Ammon's horn (tissue), 1 donor: ENCODE results near the gene DIP2C.
A peak's percentile ranks its signal among the peaks of the same experiment; 100 is the strongest.
"Not testable (repeated sequence)": the region's sequence is repeated elsewhere in the genome, so short reads cannot be mapped to it uniquely, and the experiment has no call there.

ENCODE experiments used
- DNase-seq: peaks from one replicate; pipeline ENCODE4 v3.0.0-alpha.2; 2016; ENCODE audit warnings: low spot score

Gene DIP2C

DNA sequence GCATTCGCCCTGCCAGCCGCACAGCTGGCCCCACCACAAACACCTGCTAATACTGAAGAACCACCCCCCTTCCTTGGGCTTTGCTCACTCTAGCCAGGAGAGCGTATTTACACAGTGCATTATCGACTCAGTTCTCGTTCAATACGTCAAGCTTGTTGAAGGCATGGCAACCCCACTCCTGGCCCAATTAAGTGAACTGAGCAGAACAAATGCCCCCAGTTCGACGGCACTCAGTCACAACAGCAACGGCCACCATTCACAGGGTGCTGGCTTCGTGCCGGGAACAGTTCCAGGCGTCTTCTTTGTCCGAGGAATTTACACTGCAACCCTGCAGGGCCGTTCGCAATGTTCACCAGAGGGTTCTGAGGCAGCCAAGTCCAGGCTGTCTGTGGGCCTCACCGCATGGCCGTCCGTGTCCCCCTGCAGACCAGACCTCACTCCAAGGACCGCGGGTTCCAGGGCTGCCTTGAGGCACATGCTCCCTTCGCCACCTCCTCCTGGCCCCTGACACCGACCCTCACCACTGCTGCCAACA lies 175.3 kb downstream of the DIP2C start:
- DNase-seq, result peak; percentile 92

DNA sequence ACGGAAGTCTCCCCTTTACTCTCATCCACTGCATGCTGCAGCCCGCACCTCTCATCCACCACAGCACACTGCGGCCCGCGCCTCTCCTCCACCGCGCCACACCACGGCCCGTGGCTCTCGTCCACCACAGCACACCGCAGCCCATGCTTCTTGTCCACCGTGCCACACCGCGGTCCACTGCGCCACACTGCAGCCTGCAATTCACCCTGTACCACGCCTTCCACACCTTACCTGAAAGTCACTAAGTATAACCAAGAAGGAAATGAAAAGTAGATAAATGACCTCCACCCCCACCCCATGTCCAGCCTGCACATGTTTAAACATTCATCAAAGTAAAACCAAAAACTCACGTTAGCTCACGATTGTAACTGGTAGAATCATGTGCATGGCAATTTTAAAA lies 176.1 kb downstream of the DIP2C start:
- no peak for DNase-seq

DNA sequence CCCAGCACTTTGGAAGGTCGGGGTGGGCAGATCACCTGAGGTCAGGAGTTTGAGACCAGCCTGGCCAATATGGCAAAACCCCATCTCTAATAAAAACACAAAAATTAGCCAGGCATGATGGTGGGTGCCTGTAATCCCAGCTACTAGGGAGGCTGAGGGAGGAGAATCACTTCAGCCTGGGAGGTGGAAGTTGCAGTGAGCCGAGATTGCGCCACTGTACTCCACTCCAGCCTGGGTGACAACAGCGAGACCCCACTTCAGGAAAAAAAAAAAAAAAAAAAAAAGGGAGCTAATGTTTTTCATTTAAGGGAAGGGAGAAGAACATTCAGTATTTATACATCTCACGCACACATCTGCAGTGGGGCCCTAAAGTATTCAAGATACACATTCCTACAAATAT lies 176.8 kb downstream of the DIP2C start:
- not testable (repeated sequence) for DNase-seq

DNA sequence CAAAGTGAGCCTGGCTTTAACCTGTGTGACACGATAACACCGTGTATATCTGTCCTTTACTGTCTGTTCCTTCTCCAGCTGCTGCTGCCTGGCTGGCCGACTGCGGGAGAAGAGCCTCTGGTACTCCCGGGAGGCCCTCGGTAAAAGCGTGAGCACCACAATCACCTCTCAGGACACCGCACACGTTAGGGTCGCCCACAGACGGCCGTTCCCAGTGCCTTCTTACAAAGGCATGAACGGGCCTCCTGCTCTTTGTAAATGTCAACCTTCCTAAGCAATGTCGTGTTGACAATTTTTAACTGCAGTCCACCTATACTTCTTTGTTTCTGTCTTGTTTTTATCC lies 177.6 kb downstream of the DIP2C start:
- no peak for DNase-seq

DNA sequence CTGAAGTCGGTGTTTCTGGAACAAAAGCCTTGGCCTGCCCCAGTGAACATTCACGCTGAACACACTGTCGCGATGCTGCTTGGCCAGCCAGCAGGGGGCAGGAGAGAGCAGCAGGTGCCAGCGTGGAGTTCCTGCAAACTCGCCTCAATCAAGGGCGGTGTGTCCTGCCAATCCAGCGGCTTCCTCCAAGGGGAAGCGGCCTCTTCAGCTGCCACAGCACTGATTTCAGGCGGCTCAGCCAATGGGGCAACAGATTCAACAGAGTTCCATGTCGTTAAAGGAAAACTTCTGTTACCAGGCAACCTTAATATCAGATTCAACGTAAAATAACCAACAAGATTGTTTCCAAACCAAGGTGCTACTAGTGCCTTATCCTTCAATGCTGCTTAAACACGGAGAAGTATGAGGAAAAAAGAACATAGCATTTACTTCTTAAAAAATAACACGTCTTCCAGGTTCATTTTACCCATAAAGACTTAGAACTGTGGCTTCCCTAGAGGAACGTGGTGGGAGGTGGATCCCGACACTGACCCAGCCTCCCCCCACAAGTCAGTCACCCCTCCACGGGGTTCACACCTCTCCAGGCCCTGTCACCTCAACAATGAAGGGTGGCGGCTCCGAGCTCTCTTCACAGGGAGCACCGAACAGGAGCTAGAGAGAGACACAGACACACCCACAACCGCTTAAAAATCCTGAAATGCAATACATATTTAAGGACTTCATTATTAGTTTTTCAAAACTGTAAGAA lies 178.2 kb downstream of the DIP2C start:
- peak; percentile 97 for DNase-seq

DNA sequence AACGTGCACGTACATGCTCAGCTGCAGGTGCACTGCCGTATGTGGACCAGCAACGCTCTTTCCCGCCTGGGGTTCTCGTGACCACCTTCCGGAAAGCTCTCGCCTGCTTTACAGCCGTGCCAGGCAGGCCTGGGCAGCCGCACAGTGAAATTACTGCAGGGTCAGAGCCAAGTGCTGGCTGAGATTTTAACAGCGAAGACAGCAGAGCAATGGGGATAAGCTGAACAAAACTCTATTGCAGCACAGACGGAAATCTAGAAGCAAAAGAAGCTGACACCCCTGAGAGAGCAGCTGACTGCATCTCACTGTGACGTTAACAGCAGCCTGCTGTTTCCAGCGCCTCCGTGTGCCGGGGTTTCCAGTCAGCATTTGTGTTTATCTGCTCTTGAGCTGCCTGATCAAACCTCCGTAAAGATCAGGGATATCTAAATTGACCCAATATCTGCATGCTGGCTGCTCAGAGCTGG lies 179.0 kb downstream of the DIP2C start:
- DNase-seq, result peak; percentile 72

DNA sequence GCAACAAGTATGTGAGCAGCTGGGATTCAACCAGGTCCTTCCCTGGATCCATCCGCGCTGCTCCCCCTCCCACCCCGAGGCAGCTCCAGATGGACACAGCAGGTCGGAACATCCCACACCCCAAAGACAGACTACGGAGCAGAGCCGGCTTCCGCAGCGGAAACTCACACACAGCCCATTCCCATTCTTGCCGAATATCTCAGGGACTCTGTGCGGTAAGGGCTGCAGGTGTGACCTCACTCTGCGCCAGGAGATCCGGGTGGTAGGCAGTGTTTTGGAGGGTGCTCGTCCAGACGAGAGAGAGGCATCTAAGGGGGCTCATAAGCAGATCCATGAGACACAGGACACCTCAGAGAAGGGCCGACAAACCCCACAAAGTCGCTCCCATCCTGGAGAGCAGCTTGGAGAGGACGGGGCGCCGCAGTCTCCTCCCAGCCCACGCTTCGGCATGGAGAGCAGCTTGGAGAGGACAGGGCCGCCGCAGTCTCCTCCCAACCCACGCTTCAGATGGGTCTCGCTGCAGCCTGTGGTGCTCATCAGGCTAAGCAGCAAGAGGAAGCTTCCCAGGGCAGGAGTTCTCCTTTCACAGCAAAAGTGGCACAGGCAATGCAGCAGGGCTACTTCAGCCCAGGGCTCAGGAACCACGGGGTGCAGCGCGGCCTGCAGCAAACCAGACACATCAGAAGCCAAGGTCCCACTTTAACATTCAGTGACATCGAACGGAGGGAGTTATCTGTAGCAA lies 179.9 kb downstream of the DIP2C start:
- DNase-seq, result no peak

DNA sequence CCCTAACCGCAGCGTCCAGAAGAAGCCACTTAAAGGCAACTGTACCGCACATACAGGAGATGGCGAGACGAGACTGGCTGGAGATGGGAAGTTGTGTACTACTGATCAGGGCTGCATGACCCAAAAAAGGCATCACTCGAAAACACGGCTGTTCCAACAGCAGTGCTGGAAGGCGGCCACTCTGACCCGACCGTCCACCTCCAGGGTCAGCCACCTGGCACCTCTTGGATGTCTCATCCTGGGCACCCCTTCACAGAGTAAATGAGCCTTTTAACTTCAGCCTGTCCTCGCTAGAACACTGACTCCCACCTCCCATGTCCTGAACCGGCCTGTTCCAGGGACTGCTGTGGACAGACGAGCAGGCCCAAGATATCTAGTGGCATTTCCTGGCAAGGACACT lies 180.7 kb downstream of the DIP2C start:
- no peak for DNase-seq

DNA sequence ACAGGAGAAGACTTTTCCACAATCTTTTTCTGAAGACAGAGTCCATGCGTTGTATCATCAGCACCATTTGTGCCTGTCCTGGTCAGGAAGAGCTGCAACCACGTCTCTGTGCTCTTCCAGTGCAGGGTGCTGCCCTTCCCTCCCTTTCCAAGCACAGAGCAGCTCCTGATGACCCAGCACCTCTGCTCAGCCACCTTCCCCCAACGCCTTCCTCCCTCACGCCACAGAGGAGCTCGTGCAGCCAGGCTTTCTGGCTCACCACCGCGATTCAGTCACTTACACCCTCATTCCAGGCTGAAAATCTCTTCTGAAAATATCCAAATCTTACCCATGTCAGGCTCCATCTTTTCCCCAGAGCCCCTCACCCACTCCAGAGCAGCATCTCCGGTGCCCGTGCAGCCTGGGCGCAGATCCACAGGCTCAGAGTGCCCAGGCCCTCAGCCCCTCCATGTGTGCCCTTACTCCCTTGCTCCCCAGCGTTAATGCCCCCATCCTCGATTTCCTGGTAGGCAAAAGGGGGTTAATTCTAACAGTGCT lies 181.5 kb downstream of the DIP2C start:
- no peak for DNase-seq

DNA sequence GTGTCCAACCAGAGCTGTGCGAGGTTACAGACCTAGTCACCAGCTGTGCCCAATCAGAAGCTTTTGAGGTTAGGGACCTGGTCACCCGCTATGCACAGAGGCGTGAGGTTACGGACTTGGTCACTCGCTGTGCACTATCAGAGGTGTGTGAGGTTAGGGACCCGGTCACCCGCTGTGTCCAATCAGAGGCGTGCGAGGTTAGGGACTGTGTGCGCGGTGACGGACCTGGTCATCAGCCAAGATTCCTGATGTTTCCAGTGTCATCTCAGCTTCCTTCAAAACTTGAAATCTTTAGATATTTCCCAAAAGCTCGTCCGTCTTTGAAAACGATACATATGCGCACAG lies 182.1 kb downstream of the DIP2C start:
- no peak for DNase-seq

DNA sequence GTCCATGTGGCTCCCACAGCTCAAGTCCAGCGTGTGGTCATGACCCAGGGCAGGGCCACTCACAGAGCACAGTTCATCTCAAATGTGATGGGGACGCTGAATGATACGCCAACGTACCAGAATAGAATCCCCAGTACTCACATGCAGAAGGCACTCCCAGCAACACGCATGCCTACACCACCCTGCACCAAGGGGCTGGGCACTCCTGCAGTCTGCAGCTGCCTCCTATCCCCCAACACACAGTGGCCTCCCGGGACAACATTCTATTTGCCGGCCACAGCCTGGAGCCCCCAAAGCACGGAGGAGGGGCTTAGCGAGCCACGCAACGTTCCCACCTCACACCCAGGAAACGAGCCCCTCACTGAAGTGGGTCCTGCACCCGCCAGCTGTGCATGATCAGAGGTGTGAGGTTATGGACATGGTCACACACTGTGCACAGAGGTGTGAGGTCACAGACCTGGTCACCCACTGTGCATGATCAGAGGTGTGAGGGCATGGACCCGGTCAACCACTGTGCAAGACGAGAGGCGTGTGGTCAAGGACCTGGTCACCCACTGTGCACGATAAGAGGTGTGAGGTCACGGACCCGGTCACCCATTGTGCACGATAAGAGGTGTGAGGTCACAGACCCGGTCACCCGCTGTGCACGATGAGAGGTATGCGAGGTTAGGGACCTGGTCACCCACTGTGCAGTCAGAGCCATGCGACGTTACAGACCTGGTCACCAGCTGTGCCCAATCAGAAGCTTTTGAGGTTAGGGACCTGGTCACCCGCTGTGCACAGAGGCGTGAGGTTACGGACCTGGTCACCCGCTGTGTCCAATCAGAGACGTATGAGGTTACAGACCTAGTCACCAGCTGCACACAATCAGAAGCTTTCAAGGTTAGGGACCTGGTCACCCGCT lies 182.8 kb downstream of the DIP2C start:
- DNase-seq, result no peak

DNA sequence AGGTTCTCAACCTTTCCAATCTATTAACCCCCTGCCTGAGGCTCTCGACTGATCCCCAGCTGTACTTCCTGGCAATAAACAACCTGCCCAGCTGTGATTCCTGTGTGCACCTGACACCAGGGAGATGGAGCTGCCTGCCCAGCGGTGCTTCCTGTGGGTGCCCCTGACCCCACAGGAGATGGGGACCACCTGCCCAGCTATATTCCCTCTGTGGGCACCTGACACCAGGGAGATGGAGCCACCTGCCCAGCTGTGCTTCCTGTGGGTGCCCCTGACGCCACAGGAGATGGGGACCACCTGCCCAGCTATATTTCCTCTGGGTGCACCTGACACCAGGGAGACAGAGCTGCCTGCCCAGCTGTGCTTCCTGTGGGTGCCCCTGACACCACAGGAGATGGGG lies 184.0 kb downstream of the DIP2C start:
- no peak for DNase-seq

DNA sequence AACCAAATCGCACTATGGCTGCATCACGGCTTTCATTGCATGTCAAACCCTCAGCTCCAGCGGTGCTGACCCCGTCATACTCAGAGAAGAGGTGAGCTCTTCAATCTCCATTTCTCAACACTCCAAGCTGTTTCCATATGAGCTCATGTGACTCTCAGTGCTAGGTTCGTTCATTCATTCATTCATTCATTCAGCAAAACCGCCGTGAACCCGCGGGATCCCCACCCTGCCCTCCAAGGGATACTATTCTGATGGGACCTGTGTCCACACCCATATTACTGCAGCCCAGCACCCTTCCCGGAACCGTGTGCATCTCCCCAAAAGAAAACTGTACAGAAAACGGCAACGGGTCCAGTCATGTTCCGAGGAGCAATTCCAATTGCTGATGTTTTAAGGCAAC lies 184.7 kb downstream of the DIP2C start:
- DNase-seq, result no peak

DNA sequence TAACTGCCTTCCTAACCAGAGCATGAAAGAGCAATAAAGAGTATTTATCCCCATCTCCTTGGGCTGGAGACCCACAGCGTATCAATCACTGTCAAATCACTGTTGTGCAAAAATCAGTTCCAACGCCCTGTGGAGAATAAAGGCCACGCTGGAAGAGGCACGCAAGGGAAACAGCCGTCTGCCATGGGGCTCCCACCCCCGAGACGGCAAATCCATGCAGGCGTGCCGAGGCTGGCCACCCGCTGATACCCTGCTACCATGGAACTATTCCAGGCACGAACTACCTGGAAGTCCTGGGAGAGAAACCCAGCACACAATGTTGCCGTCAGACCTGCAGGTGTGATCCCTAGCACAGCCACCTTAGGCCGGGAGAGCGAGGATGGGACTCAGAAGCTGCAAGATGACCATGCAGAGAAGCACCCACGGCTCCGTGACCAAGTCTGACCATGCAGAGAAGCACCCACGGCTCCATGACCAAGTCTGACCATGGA lies 185.3 kb downstream of the DIP2C start:
- no peak for DNase-seq

DNA sequence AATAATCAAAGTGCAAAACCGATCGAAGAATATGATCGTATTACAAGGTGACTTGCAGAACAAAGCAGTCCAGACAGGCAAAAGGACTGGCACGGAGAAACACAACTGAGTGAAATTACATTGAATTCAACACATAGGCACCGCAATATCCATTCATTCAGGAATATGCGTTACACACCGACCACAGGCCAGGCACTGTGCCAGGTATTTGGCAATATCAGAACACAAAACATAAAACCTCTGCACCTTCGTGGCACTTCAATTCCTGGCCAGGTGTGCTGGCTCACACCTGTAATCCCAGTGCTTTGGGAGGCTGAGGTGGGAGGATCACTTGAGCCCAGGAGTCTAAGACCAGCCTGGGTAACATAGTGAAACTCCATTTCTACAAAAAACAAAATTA lies 187.9 kb downstream of the DIP2C start:
- DNase-seq, result no peak

DNA sequence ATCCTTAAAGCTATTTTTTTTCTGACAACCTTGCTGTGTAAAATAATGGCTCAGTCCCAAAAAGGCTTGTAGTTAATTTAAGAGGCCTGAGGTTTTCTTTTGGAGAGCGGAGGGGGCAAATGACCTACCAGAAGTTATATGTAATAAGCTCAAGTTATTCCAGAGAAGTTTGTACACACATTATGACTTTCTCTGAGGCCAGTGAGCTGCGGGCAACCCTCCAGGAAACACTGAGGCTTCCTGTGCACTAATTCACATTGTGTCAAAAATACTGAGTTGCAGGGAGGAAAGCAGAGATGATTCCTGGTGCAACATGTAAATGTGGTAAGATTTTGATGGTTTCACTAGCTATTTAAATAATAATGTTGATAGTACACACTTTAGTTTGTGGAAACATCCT lies 188.6 kb downstream of the DIP2C start:
- no peak for DNase-seq

DNA sequence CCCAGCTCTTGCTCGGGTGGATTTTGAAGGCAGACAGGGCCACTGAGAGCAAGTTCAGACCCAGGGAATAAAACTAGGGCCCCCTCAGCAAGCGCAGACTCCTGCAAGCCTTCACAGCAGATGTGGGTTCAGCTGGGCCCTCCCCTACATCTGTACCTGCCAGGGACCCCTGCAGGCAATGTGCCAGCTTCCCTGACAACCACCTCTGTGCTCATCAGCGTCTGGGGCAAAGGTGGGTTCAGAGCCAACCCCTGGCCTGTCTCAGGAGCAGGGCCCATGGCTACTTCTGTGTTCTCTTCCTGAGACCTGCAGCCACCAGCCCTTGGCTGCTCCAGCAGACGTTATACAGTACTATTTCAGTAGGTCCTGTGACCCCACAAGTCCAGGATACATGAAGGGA lies 189.5 kb downstream of the DIP2C start:
- DNase-seq, result no peak

DNA sequence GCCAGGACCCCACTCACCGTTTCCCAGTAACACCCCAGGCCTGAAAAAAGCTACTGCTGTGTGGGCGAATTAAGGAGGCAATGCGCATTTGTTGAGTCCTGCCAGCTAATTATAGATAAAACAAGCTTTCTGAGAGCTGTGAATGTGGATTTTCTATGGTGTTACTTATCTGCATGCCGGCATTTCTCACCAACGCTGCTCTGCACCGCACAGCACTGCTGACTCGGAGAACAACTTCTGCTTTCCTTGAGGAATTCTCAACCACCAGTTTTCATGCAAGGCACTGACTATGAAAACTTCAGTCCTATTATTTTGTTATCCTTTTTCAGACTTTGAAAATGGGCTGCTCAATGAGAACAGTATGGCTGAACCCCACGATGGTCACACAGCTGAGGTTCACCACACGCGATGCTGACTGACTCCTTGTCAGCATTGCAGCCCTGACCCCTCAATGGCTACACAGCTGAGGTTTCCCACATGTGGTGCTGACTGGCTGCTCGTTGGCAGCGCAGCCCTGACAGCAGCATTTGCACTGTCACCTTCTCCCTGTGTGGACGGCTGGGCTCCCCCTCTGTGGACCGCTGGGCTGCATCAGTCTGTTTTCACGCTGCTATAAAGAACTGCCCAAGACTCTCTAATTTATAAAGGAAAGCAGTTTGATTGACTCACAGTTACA lies 190.6 kb downstream of the DIP2C start:
- no peak for DNase-seq

DNA sequence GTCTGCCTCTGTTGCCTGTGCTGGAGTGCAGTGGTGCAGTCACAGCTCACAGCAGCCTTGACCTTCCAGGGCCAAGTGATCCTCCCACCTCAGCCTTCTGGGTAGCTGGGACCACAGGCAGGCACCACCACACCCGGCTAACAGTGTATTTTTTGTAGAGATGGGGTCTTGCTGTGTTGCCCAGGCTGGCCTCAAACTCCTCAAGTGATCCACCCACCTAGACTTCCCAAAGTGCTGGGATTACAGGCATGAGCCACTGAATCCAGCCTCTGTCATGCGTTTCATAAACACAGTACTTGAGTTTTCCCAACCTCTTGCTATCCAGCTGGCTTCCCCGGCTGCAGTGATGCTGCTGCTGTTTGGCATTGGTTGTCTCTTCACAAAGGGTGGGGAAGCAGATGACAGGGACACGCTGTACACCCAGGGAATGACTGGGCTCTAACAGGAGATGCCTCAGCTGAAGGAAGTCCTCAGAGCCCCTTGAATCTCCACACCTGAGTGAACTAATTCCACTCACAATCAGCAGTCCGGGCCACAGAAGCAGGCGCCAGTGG lies 191.5 kb downstream of the DIP2C start:
- no peak for DNase-seq

DNA sequence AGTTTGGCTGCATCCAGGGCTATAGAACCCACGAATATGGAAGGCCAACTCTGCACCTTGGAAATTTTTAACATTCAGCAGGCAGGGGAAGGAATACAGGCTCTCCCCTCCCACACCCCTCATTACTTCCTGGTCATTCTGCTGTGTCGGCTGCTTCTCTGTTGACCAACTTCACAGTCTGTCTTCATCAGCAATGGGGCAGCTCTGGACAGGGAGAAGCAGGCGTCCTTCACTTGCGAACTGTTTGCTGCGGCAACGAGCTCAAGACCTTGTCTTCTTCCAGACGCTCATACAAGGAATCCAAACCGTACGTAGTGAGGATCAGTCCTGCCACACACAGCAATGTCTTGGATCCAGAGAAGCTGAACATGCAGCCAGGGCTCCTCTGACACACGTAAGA lies 192.2 kb downstream of the DIP2C start:
- no peak for DNase-seq

DNA sequence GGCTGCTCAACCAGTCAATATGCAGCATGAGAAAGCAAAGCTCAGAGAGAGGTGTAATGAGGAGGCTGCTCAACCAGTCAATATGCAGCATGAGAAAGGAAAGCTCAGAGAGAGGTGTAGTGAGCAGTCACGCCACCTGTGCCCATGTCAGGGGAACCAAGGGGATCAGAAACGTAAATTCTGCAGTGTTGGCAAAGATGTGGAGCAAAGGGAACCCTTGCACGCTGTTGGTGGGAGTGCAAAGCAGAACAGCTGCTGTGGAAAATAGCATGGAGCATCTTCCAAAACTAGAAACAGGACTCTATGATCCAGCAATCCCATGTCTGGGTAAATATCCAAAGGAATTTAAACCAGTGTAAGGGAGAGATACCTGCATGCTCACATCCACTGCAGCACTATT lies 194.9 kb downstream of the DIP2C start:
- no peak for DNase-seq
